Left hindlimb (tissue), 1 donor: ENCODE data around the gene BOD1L2.

ENCODE experiments used
- DNase-seq: peaks from one replicate; pipeline ENCODE4 v3.0.0-alpha.2; 2018

BOD1L2 gene

DNA sequence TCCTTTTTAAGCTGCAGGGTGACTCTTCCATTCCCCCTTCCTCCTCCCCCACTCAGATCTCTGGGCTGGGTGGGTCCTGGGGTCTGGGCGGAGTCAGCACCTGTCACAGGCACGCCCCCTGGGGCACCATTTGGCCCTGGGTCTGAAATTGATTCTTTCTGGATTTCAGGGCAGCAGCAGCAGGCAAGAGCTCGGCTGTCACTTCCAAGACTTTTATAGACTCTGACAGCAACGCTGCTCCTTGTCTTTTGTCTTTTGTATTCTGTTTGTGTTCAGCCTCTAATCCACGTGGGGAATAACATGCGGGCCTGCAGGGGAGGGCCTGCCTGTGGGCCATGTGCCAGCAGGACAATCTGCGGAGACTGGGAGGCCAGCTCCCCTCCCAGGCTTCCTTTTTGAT, 3.9 kb downstream of the BOD1L2 start:
- no peak for DNase-seq

DNA sequence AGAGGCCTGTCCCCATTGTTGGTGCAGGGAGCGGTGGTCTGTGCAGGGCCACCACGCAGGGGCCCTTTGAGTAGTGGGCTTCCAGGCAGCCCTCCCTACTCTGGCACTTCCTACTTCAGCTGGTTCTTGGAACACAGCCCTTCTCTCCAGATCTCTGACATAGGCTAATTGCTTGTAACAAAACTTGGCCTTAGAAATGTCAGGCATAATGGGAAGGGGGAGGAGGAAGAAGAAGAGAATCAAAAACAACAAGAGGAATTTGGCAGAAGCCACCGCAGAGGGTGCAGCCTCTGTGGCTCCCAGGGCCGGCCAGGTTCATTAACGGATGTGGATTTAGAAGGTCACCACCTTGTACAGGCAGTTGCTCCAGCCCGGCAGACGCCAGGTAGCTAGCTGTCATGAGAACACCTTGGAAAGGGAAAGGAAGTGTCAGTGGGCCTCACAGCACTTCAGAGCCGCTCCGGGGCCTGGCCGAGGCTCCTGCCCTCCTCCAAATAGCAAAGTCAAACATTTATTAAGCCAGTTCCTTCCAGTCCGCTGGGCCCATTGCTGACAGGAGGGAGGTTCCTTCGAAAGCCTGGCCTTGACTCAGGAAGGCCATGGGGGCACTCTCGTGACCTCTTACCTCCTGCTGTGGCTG, 7.4 kb downstream of the BOD1L2 start:
- DNase-seq, result no peak

DNA sequence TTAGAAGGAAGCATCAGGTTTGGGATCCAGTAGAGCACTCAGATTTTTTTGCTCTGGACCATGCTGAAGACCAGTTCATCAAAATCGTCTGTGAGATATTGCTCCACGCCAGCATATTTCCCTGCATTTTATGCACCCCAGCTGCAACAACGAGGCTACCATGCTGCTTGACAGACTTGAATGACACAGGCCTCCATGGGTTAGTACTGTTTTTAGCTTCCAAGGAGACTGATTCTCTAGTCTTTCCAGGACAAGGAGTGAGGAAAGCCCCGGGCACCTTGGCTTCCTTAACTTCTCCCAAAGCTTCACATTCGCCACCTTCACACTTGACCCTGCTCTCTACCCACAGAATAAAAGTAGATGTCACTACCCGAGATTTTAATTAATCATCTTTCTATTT, 17.5 kb downstream of the BOD1L2 start:
- DNase-seq, result no peak

DNA sequence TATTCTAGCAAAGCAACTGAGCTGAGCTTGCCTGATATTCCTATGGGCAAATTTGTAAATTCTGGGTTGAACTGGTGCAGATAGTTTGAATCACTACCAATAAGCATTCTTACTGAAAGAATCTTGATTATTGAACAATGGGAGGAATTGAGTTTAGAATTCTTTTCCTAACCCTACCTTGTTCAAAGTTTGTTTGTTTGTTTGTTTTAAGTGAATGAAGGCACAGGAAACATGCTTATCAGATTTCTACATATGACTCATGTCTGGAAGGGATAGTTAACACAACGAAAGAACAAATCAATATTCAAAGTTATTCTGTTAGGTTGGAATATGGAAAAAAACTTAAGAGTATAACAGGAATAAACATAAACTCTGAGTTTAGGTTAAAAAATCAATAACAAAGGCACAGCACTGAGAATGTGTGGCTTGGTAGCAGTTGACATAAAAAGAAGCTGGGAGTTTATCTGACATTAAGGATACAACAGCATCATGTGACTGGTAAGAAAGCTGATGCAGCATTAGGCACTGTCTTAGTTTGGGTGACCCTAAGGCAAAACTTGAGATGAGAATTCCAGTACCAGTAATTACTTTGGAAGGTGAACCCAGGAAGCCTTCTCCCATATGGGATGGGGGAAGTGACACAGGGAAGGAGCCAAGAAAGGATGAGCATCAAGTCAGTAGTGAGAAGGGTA, 20.9 kb downstream of the BOD1L2 start:
- DNase-seq, result no peak

DNA sequence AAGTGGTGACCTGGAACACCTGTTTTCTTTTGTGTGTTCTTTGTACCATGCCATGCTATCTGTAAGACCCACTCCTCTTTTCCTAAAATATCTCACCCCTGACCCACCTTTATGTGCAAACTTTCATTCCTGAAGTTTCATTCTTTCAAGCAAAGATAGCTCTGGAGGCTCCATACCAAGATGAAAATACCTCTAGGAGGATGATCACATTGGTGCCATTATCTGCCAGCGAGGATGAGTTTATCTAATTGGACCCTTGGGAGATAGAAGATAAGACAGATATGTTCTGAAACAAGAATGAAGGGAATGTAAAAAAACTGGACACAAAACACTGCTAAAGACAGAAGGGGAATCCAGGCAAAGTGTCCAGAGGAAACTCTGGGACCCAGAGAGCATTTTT, 24.1 kb downstream of the BOD1L2 start:
- no peak for DNase-seq

DNA sequence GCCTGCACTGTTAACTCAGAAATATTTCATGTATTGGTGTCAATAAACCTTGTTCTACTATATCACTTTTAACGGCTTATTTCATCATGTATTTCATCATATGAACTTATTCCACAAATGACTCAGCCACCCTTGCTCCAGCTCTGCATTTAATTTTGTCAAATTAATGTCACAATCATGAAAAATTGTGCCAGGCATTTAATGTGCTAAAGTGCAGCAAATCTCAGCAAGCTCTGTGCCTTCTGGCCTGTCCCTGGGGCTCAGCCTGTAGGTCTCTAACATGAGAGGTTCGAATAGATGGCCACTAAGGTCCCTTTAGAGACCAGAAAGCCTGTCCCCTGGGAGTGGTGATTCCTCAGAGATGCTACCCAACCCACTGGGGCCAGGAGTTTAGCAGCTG, 28.6 kb downstream of the BOD1L2 start:
- no peak for DNase-seq

DNA sequence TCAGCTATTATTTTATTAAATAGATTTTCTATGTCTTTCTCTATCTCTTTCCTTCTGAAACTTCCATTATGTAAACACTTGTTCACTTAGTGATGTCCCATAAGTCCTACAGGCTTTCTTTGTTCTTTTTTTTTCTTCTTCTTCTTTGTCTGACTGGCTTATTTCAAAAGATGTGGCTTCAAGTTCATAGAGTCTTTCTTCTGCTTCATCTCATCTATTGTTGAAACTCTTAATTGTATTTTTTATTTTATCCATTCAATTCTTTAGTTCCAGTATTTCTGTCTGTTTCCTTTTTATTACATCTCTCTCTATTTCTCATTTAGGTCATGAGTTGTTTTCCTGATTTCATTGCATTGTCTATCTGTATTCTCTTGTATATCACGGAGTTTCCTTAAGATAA, 38.5 kb downstream of the BOD1L2 start:
- DNase-seq, result no peak

DNA sequence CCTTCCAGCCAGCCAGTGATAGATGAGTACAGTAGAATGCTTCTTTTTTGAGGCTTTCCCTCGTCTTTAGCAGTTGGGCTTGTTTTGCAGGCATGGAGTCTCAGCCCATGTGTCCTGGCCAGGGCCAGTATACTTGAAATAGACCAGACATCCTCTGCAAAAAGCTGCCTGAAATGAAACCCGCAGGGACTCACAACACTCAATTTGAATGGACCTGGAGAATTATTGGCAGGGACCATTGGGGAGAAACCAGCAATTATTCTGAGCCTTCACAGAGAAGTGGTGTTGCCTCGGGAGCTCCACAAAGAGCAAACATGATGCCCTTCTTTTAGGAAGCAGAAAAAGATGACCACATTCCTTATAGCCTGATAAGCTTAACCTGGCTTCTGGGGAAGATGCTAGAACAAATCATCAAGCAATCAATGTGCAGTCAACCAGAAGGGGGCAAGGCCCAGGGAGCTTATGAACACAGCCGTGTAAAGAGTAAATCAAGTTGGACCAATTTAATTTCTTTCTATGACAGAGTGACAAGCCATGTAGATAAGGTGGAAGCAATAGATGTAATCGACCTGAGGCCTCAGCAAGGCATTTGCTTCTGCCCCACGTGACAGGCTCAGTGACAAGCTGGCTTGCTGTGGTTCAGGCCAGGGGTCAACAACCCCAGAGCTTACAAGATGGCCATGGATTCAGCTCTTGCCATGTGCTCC, 42.1 kb downstream of the BOD1L2 start:
- no peak for DNase-seq

DNA sequence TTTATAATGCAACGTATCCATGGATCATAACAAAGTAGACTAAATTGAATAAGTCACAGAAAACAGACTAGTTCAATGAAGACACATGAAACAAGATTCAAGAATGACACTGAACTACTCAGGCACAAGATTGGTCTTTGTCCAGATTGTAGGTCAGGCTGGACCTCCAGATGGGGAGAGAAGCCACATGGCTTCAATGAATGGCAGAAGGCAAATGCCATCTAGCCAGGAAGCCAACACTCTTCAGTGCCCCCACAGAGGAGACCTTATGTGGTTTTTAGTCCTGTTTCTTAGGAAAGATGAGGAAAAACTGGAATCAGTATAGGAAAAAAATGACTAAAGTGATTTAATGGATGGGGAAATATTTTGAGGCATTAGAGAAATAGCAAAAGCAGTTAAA, 43.1 kb downstream of the BOD1L2 start:
- DNase-seq, result no peak

DNA sequence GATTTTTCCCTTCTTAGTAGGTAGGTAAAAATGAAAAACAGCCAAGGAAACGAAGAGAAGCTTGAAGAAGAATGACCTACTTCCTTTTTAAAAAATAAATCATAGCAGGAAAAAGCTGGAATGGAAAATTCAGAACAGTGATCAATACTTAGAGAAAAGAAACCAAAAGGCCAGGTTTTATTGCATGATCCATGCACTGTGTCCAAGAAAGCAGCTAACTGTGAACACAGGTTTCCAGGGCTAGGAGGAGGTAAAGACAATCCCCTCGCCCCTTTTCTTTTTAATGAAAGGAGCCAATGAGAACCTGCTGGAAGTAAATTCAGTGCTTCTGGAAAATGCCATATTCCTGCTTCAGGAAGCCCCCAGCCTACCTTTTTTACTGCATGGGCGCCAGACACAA, 47.2 kb downstream of the BOD1L2 start:
- no peak for DNase-seq

DNA sequence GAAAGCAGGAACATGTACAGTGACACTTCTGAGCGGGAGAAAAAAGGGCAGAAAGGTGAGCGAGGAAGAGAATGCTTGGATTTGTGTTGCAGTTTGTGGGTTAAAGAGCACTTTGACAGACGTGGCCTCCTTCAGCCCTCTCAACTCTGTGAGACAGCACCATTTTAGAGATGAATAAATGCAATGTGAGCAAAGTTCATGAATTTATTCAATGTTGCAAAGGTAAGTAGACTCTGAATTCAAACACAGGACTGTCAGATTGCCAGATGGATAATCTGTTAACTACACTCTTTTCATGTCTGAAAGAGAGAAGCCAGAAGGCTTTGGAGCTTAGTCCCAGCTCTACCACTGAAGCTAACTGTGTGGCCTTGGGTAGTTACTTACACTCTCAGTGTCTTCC, 47.7 kb downstream of the BOD1L2 start:
- no peak for DNase-seq

DNA sequence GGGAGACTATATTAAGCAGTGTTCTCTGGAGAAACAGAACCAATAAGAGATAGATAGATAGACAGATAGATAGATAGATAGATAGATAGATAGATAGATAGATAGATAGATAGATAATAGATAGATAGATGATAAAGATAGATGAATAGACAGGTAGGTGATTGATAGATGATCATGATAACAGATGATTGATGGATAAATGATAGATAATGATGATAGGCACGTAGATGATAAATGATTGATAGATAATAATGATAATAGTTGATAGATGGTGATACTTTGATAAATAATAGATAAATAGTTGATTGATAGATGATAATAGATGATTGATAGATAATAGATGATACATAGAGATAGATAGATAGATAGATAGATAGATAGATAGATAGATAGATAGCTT, 48.5 kb downstream of the BOD1L2 start:
- DNase-seq, result no peak

DNA sequence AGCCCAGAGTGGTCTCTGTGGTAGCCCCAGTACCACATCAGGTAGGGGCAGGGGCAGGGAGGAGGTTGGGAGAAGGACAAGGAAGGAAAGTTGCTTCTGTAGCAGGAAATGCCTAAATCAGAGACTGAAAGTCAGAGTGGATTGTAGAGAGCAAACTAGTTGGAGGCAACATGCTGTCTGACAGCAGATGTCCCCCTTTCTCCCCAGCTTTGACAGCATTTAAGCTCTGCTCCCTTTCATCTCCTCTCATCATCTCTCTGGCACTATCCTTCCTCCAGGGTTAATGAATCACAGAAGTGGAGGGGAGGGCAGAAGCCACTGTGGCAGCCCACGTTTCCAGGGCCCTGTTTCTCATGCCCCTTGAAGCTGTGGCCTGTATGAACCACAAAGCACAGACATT, 50.4 kb downstream of the BOD1L2 start:
- no peak for DNase-seq

DNA sequence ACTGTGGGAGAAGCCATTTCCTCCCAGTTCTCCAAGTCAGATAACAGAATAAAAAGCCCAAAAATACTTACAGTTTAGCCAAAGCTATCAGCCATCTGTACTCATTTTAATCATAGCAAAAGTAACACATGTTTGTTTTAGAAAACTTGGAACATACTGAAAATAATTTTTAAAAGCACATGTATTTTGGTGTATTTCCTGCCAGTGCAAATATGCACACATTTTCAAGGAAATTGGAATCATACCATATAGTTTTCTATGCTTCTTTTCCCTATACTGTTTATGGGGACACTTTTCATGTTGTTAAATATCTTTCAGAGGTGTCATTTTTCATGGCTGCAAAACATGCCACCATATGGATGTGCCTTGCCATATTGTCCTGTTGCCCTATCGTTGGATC, 51.2 kb downstream of the BOD1L2 start:
- DNase-seq, result no peak
